Muscle layer of duodenum (tissue), 2 donors: ENCODE results near the gene GDPD5.

ENCODE experiments used
- H3K27ac ChIP-seq: one replicate; pipeline ENCODE4 v1.7.0; 2013; ENCODE audit warnings: mild to moderate bottlenecking, low read length
- H3K27me3 ChIP-seq: one replicate; pipeline ENCODE4 v1.7.0; 2013; ENCODE audit warnings: low read depth, mild to moderate bottlenecking, control low read depth, low read length
- H3K36me3 ChIP-seq, 2 donors: one replicate each; pipeline ENCODE4 v1.7.0; 2013; ENCODE audit warnings: low read length in 2 of 2, control low read depth in 1 of 2, mild to moderate bottlenecking in 1 of 2; ENCODE audit not compliant: insufficient read depth in 2 of 2, control insufficient read depth in 1 of 2
- H3K4me1 ChIP-seq, 2 donors: one replicate each; pipeline ENCODE4 v1.7.0; 2013; ENCODE audit warnings: low read length in 2 of 2, mild to moderate bottlenecking in 2 of 2, control low read depth in 1 of 2, moderate library complexity in 1 of 2; ENCODE audit not compliant: insufficient read depth in 2 of 2, control insufficient read depth in 1 of 2
- H3K4me3 ChIP-seq, 2 donors: one replicate each; pipeline ENCODE4 v1.7.0; 2013; ENCODE audit warnings: low read length in 2 of 2, low read depth in 1 of 2, mild to moderate bottlenecking in 1 of 2
- H3K9me3 ChIP-seq, 2 donors: one replicate each; pipeline ENCODE4 v1.7.0; 2013; ENCODE audit warnings: low read length in 2 of 2, control low read depth in 1 of 2, mild to moderate bottlenecking in 1 of 2; ENCODE audit not compliant: control insufficient read depth in 1 of 2
- donor health status: healthy.

Gene GDPD5

GRCh38 chr11:75525433-75526191 is at the start of gene GDPD5:
Gene GDPD5 (minus strand): TSS chr11:75525941. CDS start chr11:75477735, 48,206 bp downstream.
- Histone ChIP-seq H3K4me1 (peaks cover 0 to 12% of the 10 kb centered on the region in 2 donors), H3K4me3 (peak within 1 kb of the TSS; percentile 57 to 80), H3K36me3 (no peaks in the 10 kb centered on the region), H3K9me3 (no peaks in the 10 kb centered on the region), H3K27ac (no peak within 1 kb of the TSS), H3K27me3 (no peaks in the 10 kb centered on the region)

GRCh38 chr11:75574698-75575602 is 49.2 kb upstream of the GDPD5 start:
- H3K4me1 ChIP-seq = peaks cover 0 to 17% of the 10 kb centered on the region in 2 donors
- H3K27me3 ChIP-seq = no peaks in the 10 kb centered on the region
- H3K9me3 ChIP-seq = no peaks in the 10 kb centered on the region
- H3K4me3 ChIP-seq = no peak overlapping the region
- no peak overlapping the region for H3K27ac ChIP-seq
- H3K36me3 ChIP-seq = peaks cover 38 to 41% of the 10 kb centered on the region in 2 donors

- no peak overlapping the region for H3K4me3 ChIP-seq
- H3K4me1 ChIP-seq = peaks cover 0 to 22% of the 10 kb centered on the region in 2 donors
- H3K27ac ChIP-seq = no peak overlapping the region
- H3K36me3 ChIP-seq = peaks cover 58 to 59% of the 10 kb centered on the region in 2 donors
- no peaks in the 10 kb centered on the region for H3K27me3 ChIP-seq
- H3K9me3 ChIP-seq = no peaks in the 10 kb centered on the region
Observed at GRCh38 chr11:75572744-75573143, 47.0 kb upstream of the GDPD5 start.

GRCh38 chr11:75571625-75572024 is 45.9 kb upstream of the GDPD5 start:
- H3K9me3 ChIP-seq = no peaks in the 10 kb centered on the region
- H3K4me3 ChIP-seq = no peak overlapping the region
- H3K36me3 ChIP-seq = peaks cover 66 to 67% of the 10 kb centered on the region in 2 donors
- peaks cover 0 to 27% of the 10 kb centered on the region in 2 donors for H3K4me1 ChIP-seq
- H3K27ac ChIP-seq = no peak overlapping the region
- no peaks in the 10 kb centered on the region for H3K27me3 ChIP-seq

- no peak overlapping the region for H3K27ac ChIP-seq
Observed at GRCh38 chr11:75570559-75571139, 44.9 kb upstream of the GDPD5 start.

GRCh38 chr11:75568616-75569219 is 43.0 kb upstream of the GDPD5 start:
- H3K27me3 ChIP-seq = no peaks in the 10 kb centered on the region
- H3K4me1 ChIP-seq = peaks cover 22 to 56% of the 10 kb centered on the region in 2 donors
- H3K27ac ChIP-seq = no peak overlapping the region
- peaks cover 62 to 89% of the 10 kb centered on the region in 2 donors for H3K36me3 ChIP-seq
- H3K9me3 ChIP-seq = no peaks in the 10 kb centered on the region
- H3K4me3 ChIP-seq = no peak overlapping the region

More at GRCh38 chr11:75570559-75571139, 44.9 kb upstream of the GDPD5 start:
- H3K27me3 ChIP-seq = no peaks in the 10 kb centered on the region
- H3K36me3 ChIP-seq = peaks cover 67 to 76% of the 10 kb centered on the region in 2 donors
- H3K9me3 ChIP-seq = no peaks in the 10 kb centered on the region
- H3K4me3 ChIP-seq = no peak overlapping the region
- H3K4me1 ChIP-seq = peaks cover 4 to 37% of the 10 kb centered on the region in 2 donors

GRCh38 chr11:75567971-75568370 is 42.2 kb upstream of the GDPD5 start:
- Histone ChIP-seq H3K27me3 (no peaks in the 10 kb centered on the region), H3K27ac (no peak overlapping the region), H3K9me3 (no peaks in the 10 kb centered on the region), H3K4me1 (peaks cover 24 to 54% of the 10 kb centered on the region in 2 donors), H3K36me3 (peaks cover 55 to 87% of the 10 kb centered on the region in 2 donors), H3K4me3 (no peak overlapping the region)

- Histone ChIP-seq H3K27me3 (no peaks in the 10 kb centered on the region), H3K36me3 (peaks cover 44 to 81% of the 10 kb centered on the region in 2 donors), H3K4me3 (no peak overlapping the region), H3K27ac (no peak overlapping the region), H3K9me3 (no peaks in the 10 kb centered on the region), H3K4me1 (peaks cover 24 to 47% of the 10 kb centered on the region in 2 donors)
Observed at GRCh38 chr11:75566763-75567279, 41.1 kb upstream of the GDPD5 start.

GRCh38 chr11:75565916-75566762 is 40.4 kb upstream of the GDPD5 start:
- Histone ChIP-seq H3K4me3 (peak overlapping the region; percentile 21 to 34), H3K9me3 (no peaks in the 10 kb centered on the region), H3K4me1 (peaks cover 27 to 54% of the 10 kb centered on the region in 2 donors), H3K27me3 (no peaks in the 10 kb centered on the region), H3K27ac (peak overlapping the region; percentile 99), H3K36me3 (peaks cover 38 to 74% of the 10 kb centered on the region in 2 donors)

- H3K9me3 ChIP-seq = no peaks in the 10 kb centered on the region
- H3K4me3 ChIP-seq = peak overlapping the region; percentile 85 to 96
- H3K27ac ChIP-seq = peak overlapping the region; percentile 99
- H3K36me3 ChIP-seq = peaks cover 29 to 66% of the 10 kb centered on the region in 2 donors
- H3K27me3 ChIP-seq = no peaks in the 10 kb centered on the region
- H3K4me1 ChIP-seq = peaks cover 27 to 60% of the 10 kb centered on the region in 2 donors
Observed at GRCh38 chr11:75565221-75565814, 39.6 kb upstream of the GDPD5 start.
